NCI-H2196 treated with DMSO at 0.1 percent for 48 hours (cell line): ENCODE results near the gene DCBLD1.

ENCODE experiments used
- DNase-seq: peaks from one replicate; lab custom pipeline; 2025; ENCODE audit not compliant: unreplicated experiment; lab: John Stamatoyannopoulos, UW

DCBLD1 gene

GRCh38 chr6:117555262-117555849, 72.9 kb downstream of the DCBLD1 start:
- no peak for DNase-seq

- DNase-seq, result no peak
Measured at GRCh38 chr6:117555882-117556498, 73.5 kb downstream of the DCBLD1 start.

- no peak for DNase-seq
Measured at GRCh38 chr6:117557951-117558350, 75.5 kb downstream of the DCBLD1 start.

GRCh38 chr6:117558818-117559217, 76.3 kb downstream of the DCBLD1 start:
- no peak for DNase-seq

- DNase-seq, result no peak
Measured at GRCh38 chr6:117559299-117559698, 76.8 kb downstream of the DCBLD1 start.

- DNase-seq, result no peak
Measured at GRCh38 chr6:117561128-117561527, 78.7 kb downstream of the DCBLD1 start.

- DNase-seq, result no peak
Measured at GRCh38 chr6:117564681-117565080, 82.2 kb downstream of the DCBLD1 start.

- no peak for DNase-seq
Measured at GRCh38 chr6:117568247-117568646, 85.8 kb downstream of the DCBLD1 start.

GRCh38 chr6:117568831-117569410, 86.4 kb downstream of the DCBLD1 start:
- no peak for DNase-seq

GRCh38 chr6:117573006-117573680, 90.7 kb downstream of the DCBLD1 start:
- no peak for DNase-seq

- DNase-seq, result no peak
Measured at GRCh38 chr6:117574198-117574597, 91.7 kb downstream of the DCBLD1 start.

- DNase-seq, result no peak
Measured at GRCh38 chr6:117585647-117586046, 103.2 kb downstream of the DCBLD1 start.

- DNase-seq, result no peak
Measured at GRCh38 chr6:117590447-117590846, 108.0 kb downstream of the DCBLD1 start.

GRCh38 chr6:117591405-117591804, 108.9 kb downstream of the DCBLD1 start:
- no peak for DNase-seq

GRCh38 chr6:117592983-117593759, 110.7 kb downstream of the DCBLD1 start:
- DNase-seq, result no peak

- DNase-seq, result no peak
Measured at GRCh38 chr6:117595099-117595923, 112.8 kb downstream of the DCBLD1 start.

- no peak for DNase-seq
Measured at GRCh38 chr6:117597755-117598154, 115.3 kb downstream of the DCBLD1 start.
